Esophagus (tissue), 2 donors: Measurements from ENCODE around the gene IFNA8. TPM values are rescaled to one million over a fixed set of nuclear protein-coding genes. Genes with fewer than 3 reads are reported as not detected.
"Not testable (repeated sequence)": the region's sequence is repeated elsewhere in the genome, so short reads cannot be mapped to it uniquely, and the experiment has no call there.

ENCODE experiments used
- H3K27ac ChIP-seq, 2 donors: one replicate each; pipeline ENCODE4 v1.5.1; 2013; ENCODE audit warnings: low read depth in 2 of 2, mild to moderate bottlenecking in 2 of 2, inconsistent platforms in 1 of 2, low read length in 1 of 2, moderate library complexity in 1 of 2
- H3K27me3 ChIP-seq, 2 donors: one replicate each; pipeline ENCODE4 v1.6.1; 2013; ENCODE audit warnings: low read length in 2 of 2, control low read depth in 1 of 2, mild to moderate bottlenecking in 1 of 2; ENCODE audit not compliant: insufficient read depth in 2 of 2, control insufficient read depth in 1 of 2
- H3K36me3 ChIP-seq, 2 donors: one replicate each; pipeline ENCODE4 v1.6.1; 2013; ENCODE audit warnings: low read length in 1 of 2; ENCODE audit not compliant: control insufficient read depth in 2 of 2, insufficient read depth in 2 of 2
- H3K4me1 ChIP-seq, 2 donors: one replicate each; pipeline ENCODE4 v1.6.1; 2013; ENCODE audit warnings: low read length in 1 of 2; ENCODE audit not compliant: control insufficient read depth in 2 of 2, insufficient read depth in 2 of 2
- H3K4me3 ChIP-seq, 2 donors: one replicate each; pipeline ENCODE4 v1.5.1; 2013; ENCODE audit warnings: low read length in 2 of 2, mild to moderate bottlenecking in 2 of 2, low read depth in 1 of 2, moderate library complexity in 1 of 2
- H3K9me3 ChIP-seq, 2 donors: one replicate each; pipeline ENCODE4 v1.6.1; 2013; ENCODE audit warnings: mild to moderate bottlenecking in 2 of 2, low read depth in 1 of 2, low read length in 1 of 2, moderate library complexity in 1 of 2; ENCODE audit not compliant: control insufficient read depth in 2 of 2, insufficient read depth in 1 of 2
- WGBS, 2 donors: extraction: QIAGEN DNeasy Blood & Tissue Kit; methylation state at CpG; one replicate each; pipeline ENCODE4 v1.1.7; 2013; 5-methylcytosine and 5-hydroxymethylcytosine counted together
- polyA plus RNA-seq, 2 donors: library from polyadenylated mRNA; stranded (reverse); fragments of 200-250 nt; gene quantifications; one replicate each; pipeline ENCODE4 v1.2.3, GENCODE V29; 2013
- donor health status: healthy with polysubstance abuse.
- donor health status: Bipolar disorder and iron deficiency.

IFNA8 gene
- not detected for polyA plus RNA-seq

DNA sequence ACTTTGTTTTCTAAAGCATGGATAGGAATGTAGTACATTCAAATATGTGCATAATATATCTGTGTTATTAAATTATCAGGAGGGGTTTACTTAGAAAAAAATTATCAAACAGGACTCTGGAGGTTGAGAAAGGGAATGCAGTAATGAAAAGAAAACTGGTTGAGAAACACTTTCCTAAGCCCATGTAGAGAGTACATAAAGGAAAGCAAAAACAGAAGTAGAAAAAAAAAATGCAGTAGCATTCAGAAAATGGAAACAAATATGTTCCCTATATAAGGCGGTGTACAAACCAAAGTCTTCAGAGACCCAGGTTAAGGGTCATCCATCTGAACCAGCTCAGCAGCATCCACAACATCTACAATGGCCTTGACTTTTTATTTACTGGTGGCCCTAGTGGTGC lies at the start of gene IFNA8:
IFNA8 (plus strand) TSS at position 301 of the 400 bp plus-strand sequence; CDS start at position 361, 60 bp downstream.
- Histone ChIP-seq H3K27me3 (no peaks in the 10 kb centered on the region), H3K4me3 (no peak within 1 kb of the TSS), H3K27ac (no peak within 1 kb of the TSS), H3K9me3 (no peaks in the 10 kb centered on the region), H3K36me3 (no peaks in the 10 kb centered on the region), H3K4me1 (no peaks in the 10 kb centered on the region)
- 88 to 92% methylated on average over 1 of the region's 1 CpG for WGBS, 2 donors

GRCh38 chr9:21362287-21362686 lies 46.6 kb upstream of the IFNA8 start:
- Histone ChIP-seq H3K27ac (no peak overlapping the region), H3K36me3 (no peaks in the 10 kb centered on the region), H3K4me1 (no peaks in the 10 kb centered on the region), H3K27me3 (no peaks in the 10 kb centered on the region), H3K4me3 (no peak overlapping the region), H3K9me3 (no peaks in the 10 kb centered on the region)
- 84 to 88% methylated on average over 8 of the region's 8 CpGs for WGBS, 2 donors

GRCh38 chr9:21367169-21367568 lies 41.7 kb upstream of the IFNA8 start:
- H3K36me3 ChIP-seq, H3K4me3 ChIP-seq, H3K9me3 ChIP-seq, H3K27ac ChIP-seq, H3K4me1 ChIP-seq, H3K27me3 ChIP-seq: not testable (repeated sequence)
- 88 to 93% methylated on average over 1 of the region's 2 CpGs for WGBS, 2 donors

DNA sequence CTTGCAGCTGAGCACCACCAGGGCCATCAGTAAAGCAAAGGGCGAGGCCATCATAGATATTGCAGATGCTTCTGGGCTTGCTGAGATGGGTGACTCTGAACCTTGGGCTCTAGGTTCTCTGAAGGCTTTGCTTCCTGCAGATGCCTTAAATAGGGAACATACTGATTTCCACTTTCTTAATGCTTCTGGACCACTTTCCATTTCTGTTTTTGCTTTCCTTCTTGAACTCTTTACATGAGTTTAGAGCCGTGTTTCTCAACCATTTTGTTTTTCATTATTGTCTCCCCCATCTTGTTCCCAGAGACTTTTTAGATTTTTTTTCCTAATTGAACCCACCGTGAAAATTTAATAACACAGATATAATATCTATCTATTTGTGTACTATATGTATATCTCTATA lies 41.0 kb upstream of the IFNA8 start, which contains the start of gene IFNA13:
IFNA13 (minus strand) TSS at position 101 of the 400 bp plus-strand sequence; CDS start at position 54, 47 bp downstream.
- no peak within 1 kb of the TSS for H3K27ac ChIP-seq
- no peak within 1 kb of the TSS for H3K4me3 ChIP-seq
- no peaks in the 10 kb centered on the region for H3K4me1 ChIP-seq
- 91 to 93% methylated on average over 3 of the region's 3 CpGs for WGBS, 2 donors
- H3K27me3 ChIP-seq, result no peaks in the 10 kb centered on the region
- no peaks in the 10 kb centered on the region for H3K36me3 ChIP-seq
- no peaks in the 10 kb centered on the region for H3K9me3 ChIP-seq

- not testable (repeated sequence) for H3K27me3 ChIP-seq, H3K4me1 ChIP-seq, H3K4me3 ChIP-seq, H3K27ac ChIP-seq, H3K9me3 ChIP-seq, H3K36me3 ChIP-seq
- 71 to 77% methylated on average over 4 of the region's 4 CpGs for WGBS, 2 donors
Observed at GRCh38 chr9:21371467-21371866, 37.5 kb upstream of the IFNA8 start.

DNA sequence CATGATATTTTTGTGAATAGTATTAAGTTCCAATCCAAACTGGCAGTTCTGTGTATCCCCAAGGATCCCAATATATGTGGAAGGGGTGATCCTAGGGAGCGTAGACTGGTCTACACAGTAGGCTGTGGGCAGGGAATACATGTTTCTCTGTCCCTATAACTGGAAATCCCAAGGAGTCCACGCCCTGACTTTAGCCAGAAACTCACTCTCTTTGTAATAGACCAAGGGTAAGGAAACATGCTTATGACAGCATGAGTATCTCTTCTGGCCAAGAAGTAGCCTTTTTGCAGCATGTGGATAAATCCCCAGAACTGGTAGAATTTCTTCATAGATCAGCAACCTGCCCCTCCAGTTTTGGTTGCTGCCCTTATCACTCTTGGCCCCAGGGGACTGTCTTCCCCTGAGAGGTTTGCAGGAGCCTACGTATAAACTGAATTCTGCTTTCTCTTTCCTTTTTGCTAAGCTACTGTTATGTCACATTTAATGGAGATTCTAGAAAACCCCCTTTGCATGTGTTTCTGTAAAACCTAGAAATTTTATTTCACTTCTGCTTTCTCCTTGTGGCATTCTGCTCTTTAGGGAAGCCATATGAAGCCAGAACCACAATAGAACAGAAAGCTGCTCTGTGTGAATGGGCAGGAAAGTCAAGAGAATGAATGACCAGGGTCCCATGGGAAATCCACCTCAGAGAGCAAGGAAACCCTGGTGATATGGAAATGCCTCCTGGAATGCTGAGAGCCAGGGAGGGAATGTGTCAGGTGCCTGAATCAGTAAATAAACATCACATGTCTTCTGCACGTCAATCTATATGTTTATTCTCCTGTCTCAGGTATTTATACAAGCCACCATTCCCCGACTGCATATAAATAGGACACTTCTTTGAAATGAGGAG lies 27.2 kb upstream of the IFNA8 start:
- Histone ChIP-seq H3K4me1 (no peaks in the 10 kb centered on the region), H3K27me3 (no peaks in the 10 kb centered on the region), H3K9me3 (no peaks in the 10 kb centered on the region), H3K27ac (no peak overlapping the region), H3K4me3 (no peak overlapping the region), H3K36me3 (no peaks in the 10 kb centered on the region)
- WGBS, 2 donors, result 50 to 62% methylated on average over 5 of the region's 5 CpGs

DNA sequence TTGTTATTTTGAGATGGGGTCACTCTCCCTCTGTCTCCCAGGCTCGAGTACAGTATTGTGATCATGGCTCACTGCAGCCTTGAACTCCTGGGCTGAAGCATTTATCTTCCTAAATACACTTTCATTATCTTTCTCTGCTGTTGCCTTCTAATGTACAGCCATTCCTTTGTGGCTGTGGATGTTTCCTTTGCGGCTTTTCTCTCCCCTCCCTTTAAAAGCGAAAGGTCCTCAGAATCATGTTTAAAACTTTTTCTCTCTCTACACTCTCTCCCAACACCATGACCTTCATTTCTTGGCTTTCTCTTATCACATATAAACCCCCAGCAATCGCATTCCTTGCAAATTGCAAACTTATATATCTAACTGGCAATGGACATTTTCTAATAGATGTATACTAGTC lies 25.3 kb upstream of the IFNA8 start:
- Histone ChIP-seq H3K36me3 (no peaks in the 10 kb centered on the region), H3K9me3 (no peaks in the 10 kb centered on the region), H3K27me3 (no peaks in the 10 kb centered on the region), H3K4me3 (no peak overlapping the region), H3K4me1 (no peaks in the 10 kb centered on the region), H3K27ac (no peak overlapping the region)
- WGBS, 2 donors, result 58 to 65% methylated on average over 4 of the region's 4 CpGs

DNA sequence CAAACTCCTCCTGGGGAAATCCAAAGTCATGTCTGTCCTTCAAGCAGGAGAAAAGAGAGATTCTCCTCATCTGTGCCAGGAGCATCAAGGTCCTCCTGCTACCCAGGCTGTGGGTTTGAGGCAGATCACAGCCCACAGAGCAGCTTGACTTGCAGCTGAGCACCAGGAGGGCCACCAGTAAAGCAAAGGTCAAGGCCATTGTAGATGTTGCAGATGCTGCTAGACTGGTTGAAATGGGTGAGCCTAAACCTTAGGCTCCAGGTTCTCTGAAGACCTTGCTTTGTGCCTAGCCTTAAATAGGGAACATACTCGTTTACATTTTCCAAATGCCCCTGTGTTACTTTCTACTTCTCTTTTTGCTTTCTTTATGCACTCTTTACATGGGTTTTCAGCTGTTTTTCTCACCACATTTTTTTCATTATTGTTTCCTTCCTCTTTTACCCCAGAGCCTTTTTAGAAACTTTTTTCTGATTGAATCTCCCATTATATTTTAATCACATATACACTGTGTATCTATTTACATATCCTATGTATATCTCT lies 23.7 kb upstream of the IFNA8 start, which contains the start of gene IFNA2:
IFNA2 (minus strand) TSS at position 268 of the 540 bp plus-strand sequence; CDS start at position 199, 69 bp downstream.
- WGBS, 2 donors, result 40 to 68% methylated on average over 1 of the region's 1 CpG
- no peaks in the 10 kb centered on the region for H3K9me3 ChIP-seq
- no peaks in the 10 kb centered on the region for H3K36me3 ChIP-seq
- no peak within 1 kb of the TSS for H3K4me3 ChIP-seq
- no peaks in the 10 kb centered on the region for H3K4me1 ChIP-seq
- H3K27me3 ChIP-seq, result no peaks in the 10 kb centered on the region
- H3K27ac ChIP-seq, result no peak within 1 kb of the TSS

GRCh38 chr9:21392270-21392669 lies 16.6 kb upstream of the IFNA8 start:
- Histone ChIP-seq H3K4me3 (no peak overlapping the region), H3K4me1 (no peaks in the 10 kb centered on the region), H3K9me3 (no peaks in the 10 kb centered on the region), H3K27ac (no peak overlapping the region), H3K36me3 (no peaks in the 10 kb centered on the region), H3K27me3 (peaks cover 2 to 3% of the 10 kb centered on the region in 2 donors)
- 75 to 86% methylated on average over 6 of the region's 6 CpGs for WGBS, 2 donors
